Activated T-helper 1 cell treated with anti-CD3 and anti-CD28 coated beads, Interleukin-2, amount 50 U/mL, for 16 hours (primary cell): Measurements from ENCODE around the gene TCF12.
"Not testable (repeated sequence)": the region's sequence is repeated elsewhere in the genome, so short reads cannot be mapped to it uniquely, and the experiment has no call there.

Experiments
- DNase-seq, 2 donors: peaks; one replicate each; pipeline ENCODE4 v3.0.0-alpha.2; 2020; ENCODE audit warnings: low read depth in 1 of 2, low spot score in 1 of 2

The TCF12 gene

GRCh38 chr15:56977232-56977631 lies 58.8 kb downstream of the TCF12 start:
- no peak for DNase-seq

- no peak for DNase-seq
Observed at GRCh38 chr15:56978898-56979662, 60.6 kb downstream of the TCF12 start.

GRCh38 chr15:56980473-56980872 lies 62.0 kb downstream of the TCF12 start:
- no peak for DNase-seq

- no peak for DNase-seq
Observed at GRCh38 chr15:56981160-56981559, 62.7 kb downstream of the TCF12 start.

GRCh38 chr15:56982987-56983386 lies 64.5 kb downstream of the TCF12 start:
- no peak for DNase-seq

GRCh38 chr15:56984681-56985481 lies 66.4 kb downstream of the TCF12 start:
- DNase-seq = no peak

- DNase-seq = no peak
Observed at GRCh38 chr15:56985856-56986255, 67.4 kb downstream of the TCF12 start.

GRCh38 chr15:56987286-56987685 lies 68.8 kb downstream of the TCF12 start:
- no peak for DNase-seq

GRCh38 chr15:56988219-56988618 lies 69.8 kb downstream of the TCF12 start:
- DNase-seq = no peak

GRCh38 chr15:56989411-56989924 lies 71.0 kb downstream of the TCF12 start:
- DNase-seq = no peak

GRCh38 chr15:56991017-56991416 lies 72.6 kb downstream of the TCF12 start:
- no peak for DNase-seq

- DNase-seq = no peak
Observed at GRCh38 chr15:56992725-56993124, 74.3 kb downstream of the TCF12 start.

- no peak for DNase-seq
Observed at GRCh38 chr15:56994280-56994679, 75.8 kb downstream of the TCF12 start.

GRCh38 chr15:56996093-56996492 lies 77.6 kb downstream of the TCF12 start:
- no peak for DNase-seq

GRCh38 chr15:56996746-56997470 lies 78.5 kb downstream of the TCF12 start:
- DNase-seq = no peak

- DNase-seq = no peak
Observed at GRCh38 chr15:57003418-57003817, 85.0 kb downstream of the TCF12 start.

GRCh38 chr15:57005244-57005643 lies 86.8 kb downstream of the TCF12 start:
- no peak for DNase-seq

- DNase-seq = not testable (repeated sequence)
Observed at GRCh38 chr15:57007797-57008196, 89.4 kb downstream of the TCF12 start.

- DNase-seq = no peak
Observed at GRCh38 chr15:57010724-57011123, 92.3 kb downstream of the TCF12 start.

- DNase-seq = no peak
Observed at GRCh38 chr15:57012556-57012955, 94.1 kb downstream of the TCF12 start.

- DNase-seq = not testable (repeated sequence)
Observed at GRCh38 chr15:57014896-57015295, 96.5 kb downstream of the TCF12 start.

- DNase-seq = no peak
Observed at GRCh38 chr15:57015360-57015759, 96.9 kb downstream of the TCF12 start.
